Gastroesophageal sphincter (tissue), 3 donors: ENCODE measurements around the gene PLGRKT.

Experiments used
- CTCF ChIP-seq, 4 experiments: fragments of 200-600 bp in 2 of 4; fragments of 450-650 bp in 2 of 4; sonication (generic) in 1 of 4; IDR thresholded peaks; one replicate each; pipeline ENCODE4 v1.5.1; 2017 to 2019; ENCODE audit warnings: antibody characterized with exemption in 4 of 4, mild to moderate bottlenecking in 2 of 4, moderate library complexity in 2 of 4
- EP300 ChIP-seq: sonication (generic); formaldehyde crosslinking; IDR thresholded peaks from one replicate; pipeline ENCODE4 v1.6.1; 2017; ENCODE audit warnings: antibody characterized with exemption, mild to moderate bottlenecking
- POLR2AphosphoS5 ChIP-seq: sonication (generic); formaldehyde crosslinking; IDR thresholded peaks from one replicate; pipeline ENCODE4 v1.6.1; 2017; ENCODE audit warnings: antibody characterized with exemption

DNA sequence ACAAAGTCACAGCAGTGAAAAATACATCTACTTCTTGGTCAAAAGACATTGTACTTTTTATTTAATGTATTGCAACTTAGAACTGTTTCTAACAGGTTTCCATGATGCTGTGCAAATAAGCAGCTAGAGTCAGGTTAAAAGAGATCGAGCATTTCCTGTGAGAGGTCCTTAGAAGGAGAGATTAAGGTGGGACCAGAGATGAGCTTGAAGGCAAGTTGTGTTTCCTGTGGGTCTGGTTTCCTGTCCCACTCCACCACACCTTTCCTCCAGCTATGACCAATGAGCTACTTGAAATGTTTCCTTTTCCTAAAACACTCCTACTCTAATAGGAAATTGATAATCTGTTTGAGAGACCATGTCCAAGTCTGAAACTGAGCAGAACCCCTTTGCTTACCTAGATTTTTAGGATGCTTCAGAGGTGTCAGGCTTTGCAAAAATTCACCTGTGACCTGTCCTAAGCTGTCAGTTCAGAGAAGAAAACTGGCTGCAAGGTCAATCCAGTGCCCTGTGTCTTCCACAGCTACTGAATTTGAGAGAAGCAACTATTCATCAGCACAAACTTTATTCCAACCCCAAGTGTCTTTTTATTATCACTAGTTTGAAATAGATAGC, 85.0 kb downstream of the PLGRKT start:
- no peak for TF ChIP-seq CTCF (IDR thresholded peaks at IDR 0.05)
- TF ChIP-seq EP300: no peak
- TF ChIP-seq POLR2AphosphoS5: no peak
